Activated naive CD4-positive, alpha-beta T cell (primary cell): ENCODE measurements around the gene LPIN1.

Source experiments
- DNase-seq, 4 experiments: peaks; one replicate each; lab custom pipeline; 2025; lab: John Stamatoyannopoulos, UW

The LPIN1 gene

DNA sequence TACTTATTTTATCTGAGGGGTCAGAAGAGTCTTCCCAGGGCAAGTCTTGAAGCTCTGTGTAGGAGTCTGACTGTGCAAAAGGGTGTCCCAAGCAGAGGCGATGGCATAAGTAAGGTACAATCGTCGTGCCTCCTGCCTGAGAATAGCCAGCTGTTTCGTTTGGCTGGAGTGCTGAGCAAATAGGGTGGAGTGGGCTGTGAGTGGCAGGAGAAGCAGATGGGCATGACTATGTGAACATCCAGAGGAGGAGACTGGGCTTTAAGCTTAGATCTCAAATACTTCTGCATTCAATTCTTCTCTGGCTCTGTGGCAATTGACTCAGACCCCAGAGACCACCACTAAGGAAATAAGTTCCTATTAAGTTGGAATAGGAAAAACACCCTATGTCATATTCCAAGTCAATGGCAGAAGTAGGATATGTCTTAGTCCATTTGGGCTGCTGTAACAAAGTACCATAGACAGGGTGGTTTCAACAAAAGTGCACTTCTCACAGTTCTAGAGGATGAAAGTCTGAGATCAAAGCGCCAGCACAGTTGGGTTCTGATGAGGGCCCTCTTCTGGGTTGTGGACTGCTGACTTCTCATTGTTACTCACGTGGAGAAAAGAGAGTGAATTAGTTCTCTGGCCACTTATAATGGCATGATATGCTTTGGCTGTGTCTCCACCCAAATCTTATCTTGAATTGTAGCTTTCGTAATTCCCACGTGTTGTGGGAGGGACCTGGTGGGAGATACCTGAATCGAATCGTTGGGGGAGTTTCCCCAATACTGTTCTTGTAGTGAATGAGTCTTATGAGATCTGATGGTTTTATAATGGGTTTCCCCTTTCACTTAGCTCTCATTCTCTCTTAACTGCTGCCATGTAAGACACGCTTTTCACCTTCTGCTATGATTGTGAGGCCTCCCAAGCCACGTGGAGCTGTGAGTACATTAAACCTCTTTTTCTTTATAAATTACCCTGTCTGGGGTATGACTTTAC, 120.2 kb downstream of the LPIN1 start:
- DNase-seq = no peak

GRCh38 chr2:11867926-11868325, 121.5 kb downstream of the LPIN1 start:
- no peak for DNase-seq

DNA sequence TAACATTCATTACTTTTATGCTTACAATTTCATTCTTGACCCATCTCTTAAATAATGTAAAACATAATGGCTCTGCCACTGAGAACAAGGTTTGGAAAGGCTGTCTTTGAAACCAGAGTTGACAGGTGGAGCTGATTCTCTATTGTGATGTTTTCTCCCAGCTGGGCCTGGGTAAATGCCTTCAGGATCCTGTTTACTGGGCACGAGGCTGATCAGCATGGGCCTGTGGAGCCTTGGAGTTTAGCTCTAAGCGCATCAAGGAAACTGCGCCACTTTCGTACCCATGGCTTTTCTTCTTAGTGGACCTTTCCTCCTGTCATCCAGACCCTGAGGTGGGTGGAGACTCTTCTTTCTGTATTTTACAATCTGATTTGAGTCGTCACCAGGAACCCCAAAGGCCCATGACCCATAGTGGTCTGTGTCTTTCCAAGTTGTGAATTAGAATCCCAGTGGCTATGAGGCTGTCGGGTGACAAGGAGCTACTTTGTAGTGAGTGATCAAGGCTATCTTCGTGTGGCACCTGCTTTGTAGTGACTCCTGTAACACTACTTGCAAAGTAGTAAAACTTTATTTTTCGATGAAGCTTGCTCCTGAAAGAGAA, 123.1 kb downstream of the LPIN1 start:
- no peak for DNase-seq

DNA sequence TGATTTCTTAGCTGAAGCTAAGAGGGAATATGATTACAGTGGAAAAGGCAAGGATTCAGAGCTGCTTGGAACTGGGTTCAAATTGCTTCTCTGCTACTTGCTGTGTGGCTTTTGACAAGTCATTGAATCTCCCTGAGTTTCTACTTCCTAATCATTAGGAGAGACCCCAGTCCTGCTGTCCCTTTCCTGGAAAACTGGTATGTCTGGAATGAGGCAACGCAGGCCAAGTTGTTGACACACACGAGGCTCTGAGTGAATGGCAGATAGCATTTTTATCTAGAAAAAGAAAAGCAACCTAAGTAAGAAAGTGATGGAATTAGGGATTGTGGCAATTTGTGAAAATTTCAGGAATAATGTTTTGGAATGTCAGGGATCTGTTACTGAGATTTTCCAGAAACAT, 123.6 kb downstream of the LPIN1 start:
- DNase-seq = no peak

DNA sequence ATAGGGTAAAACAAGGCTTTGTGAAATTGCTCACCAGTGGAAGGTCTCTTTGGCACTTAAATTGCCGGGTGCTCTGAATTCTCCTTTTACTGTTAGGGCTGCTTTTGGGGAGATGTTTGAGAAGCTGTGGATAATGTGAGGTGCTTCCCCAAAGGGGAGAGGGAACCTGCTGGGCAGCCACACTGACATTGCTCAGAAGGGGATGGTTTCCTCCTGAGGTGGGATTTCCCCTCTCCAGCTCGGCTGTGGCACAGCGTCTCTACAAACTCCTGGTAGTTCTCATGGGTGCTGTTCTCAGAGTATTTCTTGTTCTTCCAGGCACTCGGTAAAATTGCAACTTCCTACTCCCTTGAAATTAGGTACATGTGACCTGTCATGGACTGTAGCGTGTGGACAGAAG, 124.2 kb downstream of the LPIN1 start:
- DNase-seq = no peak

DNA sequence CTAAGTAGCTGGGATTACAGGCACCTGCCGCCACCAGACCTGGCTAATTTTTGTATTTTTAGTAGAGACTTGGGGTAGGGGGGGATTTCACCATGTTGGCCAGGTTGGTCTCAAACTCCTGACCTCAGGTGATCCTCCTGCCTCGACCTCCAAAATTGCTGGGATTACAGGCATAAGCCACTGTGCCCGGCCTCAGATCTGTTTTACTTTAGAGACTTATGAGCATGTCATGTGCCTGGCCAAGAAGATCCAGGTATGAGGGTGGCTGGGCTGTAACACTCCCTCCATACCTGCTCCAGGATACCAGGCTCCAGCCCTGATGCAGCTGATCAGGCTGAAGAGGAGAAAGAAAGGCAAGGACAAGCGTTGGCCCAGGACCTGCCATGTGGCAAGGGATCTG, 125.0 kb downstream of the LPIN1 start:
- DNase-seq = no peak

- no peak for DNase-seq
Observed at GRCh38 chr2:11872247-11872947, 126.0 kb downstream of the LPIN1 start.

- no peak for DNase-seq
Observed at GRCh38 chr2:11872948-11873269, 126.5 kb downstream of the LPIN1 start.

DNA sequence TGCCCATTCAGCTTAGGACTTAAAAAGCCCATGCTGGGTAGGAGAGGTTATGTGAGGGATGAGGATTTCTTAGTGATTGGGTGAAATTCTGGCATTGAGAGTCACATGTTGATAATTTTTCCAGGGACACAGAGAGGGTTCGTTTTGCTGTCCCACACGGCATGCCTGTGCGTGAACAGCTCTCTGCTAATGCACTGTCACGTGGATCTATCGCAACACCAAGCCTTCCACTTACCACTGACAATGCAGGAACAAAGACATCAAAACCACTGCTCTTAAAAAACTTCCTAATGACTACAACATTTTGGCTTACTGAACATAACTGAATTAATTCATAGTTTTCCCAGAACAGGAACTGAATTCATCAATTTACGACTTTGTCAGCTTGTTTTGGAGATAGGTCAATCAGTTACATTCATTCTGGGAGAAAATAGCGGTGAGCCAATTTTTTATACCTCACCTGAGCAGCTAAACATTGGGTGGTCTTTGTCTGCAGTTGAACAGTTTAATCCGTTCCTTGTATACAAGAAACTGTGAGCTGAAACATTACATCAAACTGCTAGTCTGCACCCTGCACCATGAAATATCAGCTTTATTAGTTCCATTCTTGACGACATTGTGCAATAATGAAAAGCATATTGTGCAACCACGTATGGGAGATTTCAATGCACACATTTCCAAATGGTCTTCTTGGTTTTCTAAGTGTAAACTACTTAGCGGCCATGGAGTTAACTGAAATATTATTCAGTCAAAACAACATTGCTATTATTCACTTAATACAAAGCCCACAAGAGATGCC, 127.1 kb downstream of the LPIN1 start:
- DNase-seq = no peak

DNA sequence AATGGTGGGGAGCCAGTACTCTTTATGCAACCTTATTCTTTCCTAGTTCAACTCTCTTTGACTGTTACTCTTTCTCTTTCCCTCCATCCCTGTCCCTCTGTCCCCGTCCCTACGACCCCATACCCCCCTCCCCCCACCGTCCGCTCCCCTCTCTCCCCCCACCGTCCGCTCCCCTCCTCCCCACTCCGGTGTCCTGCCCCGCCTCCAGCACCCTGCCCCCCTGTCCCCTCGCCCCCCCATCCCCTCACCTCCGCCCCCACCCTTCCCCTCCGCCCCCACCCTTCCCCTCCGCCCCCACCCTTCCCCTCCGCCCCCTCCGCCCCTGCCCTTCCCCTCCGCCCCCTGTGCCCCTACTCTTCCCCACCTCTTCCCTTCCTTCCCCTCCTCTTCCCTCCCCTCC, 128.4 kb downstream of the LPIN1 start:
- DNase-seq = no peak

DNA sequence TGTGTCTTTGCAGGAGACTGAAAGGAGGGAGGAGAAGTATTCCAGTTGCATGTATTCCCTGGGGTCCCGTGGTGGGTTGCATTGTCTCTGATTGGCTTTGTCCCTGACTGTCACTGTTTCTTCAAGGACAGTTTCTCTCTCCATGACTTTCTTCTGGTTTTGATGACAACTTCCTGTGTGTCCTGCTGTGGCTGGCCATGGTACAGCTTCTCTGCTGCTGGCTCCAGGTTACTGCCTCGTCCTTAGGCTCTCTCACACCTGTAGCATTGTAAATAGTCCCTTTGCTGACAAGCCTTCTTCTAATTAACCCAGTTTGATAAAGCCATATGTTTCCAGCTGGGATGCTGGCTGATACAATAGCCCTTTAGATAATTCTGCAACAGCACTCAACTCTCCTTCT, 129.0 kb downstream of the LPIN1 start:
- no peak for DNase-seq

GRCh38 chr2:11876436-11876835, 130.0 kb downstream of the LPIN1 start:
- no peak for DNase-seq

- DNase-seq = no peak
Observed at GRCh38 chr2:11876889-11877288, 130.5 kb downstream of the LPIN1 start.
